NCI-H345 treated with DMSO at 0.1 percent for 48 hours (cell line): ENCODE results near the gene GCNT3.
A peak's percentile ranks its signal among the peaks of the same experiment; 100 is the strongest.

Experiments used
- DNase-seq: peaks from one replicate; lab custom pipeline; 2025; ENCODE audit not compliant: unreplicated experiment; lab: John Stamatoyannopoulos, UW

GCNT3 gene

GRCh38 chr15:59611276-59612260, at the start of gene GCNT3:
GCNT3 (plus strand) TSS chr15:59611783; CDS start chr15:59618239, 6,456 bp downstream.
- DNase-seq = no peak

GRCh38 chr15:59562448-59563186, 49.0 kb upstream of the GCNT3 start:
- DNase-seq = no peak

GRCh38 chr15:59565299-59565698, 46.3 kb upstream of the GCNT3 start:
- DNase-seq = no peak

- no peak for DNase-seq
Observed at GRCh38 chr15:59567324-59567723, 44.3 kb upstream of the GCNT3 start.

DNA sequence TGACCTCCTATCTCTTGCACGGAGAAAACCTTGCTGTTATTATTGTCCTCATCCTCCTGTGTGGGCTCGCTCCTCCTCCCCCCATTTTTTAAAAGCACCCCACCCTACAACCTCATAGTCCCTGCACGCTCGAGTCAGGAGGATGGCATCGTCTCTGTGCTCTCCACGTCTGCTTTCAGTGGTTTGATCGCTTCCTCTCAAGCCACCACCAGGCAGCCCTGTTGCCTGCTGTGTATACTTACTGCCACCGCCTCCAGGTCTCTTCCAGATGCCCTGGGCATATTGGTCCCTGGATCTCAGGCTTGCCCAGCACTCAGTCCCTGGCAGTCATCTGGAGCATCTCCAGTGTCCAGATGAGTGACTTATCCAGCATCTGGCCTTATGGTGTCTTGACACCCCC, 42.1 kb upstream of the GCNT3 start:
- no peak for DNase-seq

- no peak for DNase-seq
Observed at GRCh38 chr15:59570315-59570714, 41.3 kb upstream of the GCNT3 start.

DNA sequence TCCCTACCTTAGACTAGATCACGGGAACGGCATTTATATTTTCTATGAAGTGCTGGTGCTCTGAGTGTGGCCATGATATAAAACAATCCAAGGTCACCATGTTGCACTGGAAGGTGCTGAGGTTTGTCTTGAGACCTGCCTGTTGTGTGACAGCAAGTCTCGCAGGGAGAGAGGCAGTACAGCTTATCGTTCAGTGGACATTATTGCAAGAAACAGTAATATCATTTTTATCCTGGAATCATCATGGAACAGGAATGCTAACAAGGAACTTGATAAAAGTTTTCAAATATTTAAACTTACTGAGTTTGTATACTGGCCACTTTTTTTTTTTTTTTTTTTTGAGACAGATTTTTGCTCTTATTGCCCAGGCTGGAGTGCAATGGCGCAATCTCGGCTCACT, 40.0 kb upstream of the GCNT3 start:
- DNase-seq = no peak

- DNase-seq = no peak
Observed at GRCh38 chr15:59583088-59583487, 28.5 kb upstream of the GCNT3 start.

GRCh38 chr15:59587085-59587826, 24.3 kb upstream of the GCNT3 start:
- peak; percentile 2 for DNase-seq

GRCh38 chr15:59590027-59590426, 21.6 kb upstream of the GCNT3 start:
- no peak for DNase-seq

GRCh38 chr15:59591356-59591755, 20.2 kb upstream of the GCNT3 start:
- DNase-seq = no peak

DNA sequence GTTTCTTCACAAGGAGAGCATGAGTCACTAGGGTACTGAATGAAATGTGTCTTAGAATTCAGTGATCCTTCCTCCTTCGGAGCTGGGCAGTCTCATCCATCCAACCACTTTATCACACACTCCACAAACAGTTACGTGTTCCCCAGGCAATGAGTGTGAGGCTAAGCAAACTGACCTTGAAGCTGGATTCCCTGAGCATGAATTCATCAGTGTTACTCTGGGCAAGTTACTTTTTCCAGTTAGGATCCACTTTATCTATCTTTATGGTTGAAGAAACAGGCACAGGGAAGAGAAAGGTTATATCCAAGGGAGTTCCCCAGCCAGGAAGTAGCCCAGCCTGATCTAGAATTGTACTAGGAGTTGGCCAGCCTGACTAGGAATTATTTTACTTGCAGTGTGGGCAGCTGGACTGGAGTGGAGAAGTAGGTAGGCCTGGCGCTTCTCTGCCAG, 17.1 kb upstream of the GCNT3 start:
- no peak for DNase-seq

DNA sequence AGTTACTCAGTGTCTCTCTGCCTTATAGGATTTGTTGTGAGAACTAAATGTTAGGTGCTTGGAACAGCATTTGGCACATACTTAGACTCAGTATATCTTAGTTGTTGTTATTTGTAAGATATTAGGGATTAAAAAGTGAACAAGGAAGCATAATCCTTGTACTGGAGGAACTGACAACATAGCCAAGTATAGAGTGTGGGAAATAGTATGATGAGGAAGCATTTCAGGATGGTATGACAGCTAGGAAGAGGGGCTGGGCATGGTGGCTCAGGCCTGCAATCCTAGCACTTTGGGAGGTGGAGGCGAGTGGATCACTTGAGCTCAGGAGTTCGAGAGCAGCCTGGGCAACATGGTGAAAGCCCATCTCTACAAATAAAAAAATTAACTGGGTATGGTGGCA, 16.6 kb upstream of the GCNT3 start:
- no peak for DNase-seq

- DNase-seq = no peak
Observed at GRCh38 chr15:59595434-59595915, 16.1 kb upstream of the GCNT3 start.

- no peak for DNase-seq
Observed at GRCh38 chr15:59596640-59597039, 14.9 kb upstream of the GCNT3 start.

- no peak for DNase-seq
Observed at GRCh38 chr15:59598461-59598860, 13.1 kb upstream of the GCNT3 start.

- no peak for DNase-seq
Observed at GRCh38 chr15:59605994-59606393, 5.6 kb upstream of the GCNT3 start.

DNA sequence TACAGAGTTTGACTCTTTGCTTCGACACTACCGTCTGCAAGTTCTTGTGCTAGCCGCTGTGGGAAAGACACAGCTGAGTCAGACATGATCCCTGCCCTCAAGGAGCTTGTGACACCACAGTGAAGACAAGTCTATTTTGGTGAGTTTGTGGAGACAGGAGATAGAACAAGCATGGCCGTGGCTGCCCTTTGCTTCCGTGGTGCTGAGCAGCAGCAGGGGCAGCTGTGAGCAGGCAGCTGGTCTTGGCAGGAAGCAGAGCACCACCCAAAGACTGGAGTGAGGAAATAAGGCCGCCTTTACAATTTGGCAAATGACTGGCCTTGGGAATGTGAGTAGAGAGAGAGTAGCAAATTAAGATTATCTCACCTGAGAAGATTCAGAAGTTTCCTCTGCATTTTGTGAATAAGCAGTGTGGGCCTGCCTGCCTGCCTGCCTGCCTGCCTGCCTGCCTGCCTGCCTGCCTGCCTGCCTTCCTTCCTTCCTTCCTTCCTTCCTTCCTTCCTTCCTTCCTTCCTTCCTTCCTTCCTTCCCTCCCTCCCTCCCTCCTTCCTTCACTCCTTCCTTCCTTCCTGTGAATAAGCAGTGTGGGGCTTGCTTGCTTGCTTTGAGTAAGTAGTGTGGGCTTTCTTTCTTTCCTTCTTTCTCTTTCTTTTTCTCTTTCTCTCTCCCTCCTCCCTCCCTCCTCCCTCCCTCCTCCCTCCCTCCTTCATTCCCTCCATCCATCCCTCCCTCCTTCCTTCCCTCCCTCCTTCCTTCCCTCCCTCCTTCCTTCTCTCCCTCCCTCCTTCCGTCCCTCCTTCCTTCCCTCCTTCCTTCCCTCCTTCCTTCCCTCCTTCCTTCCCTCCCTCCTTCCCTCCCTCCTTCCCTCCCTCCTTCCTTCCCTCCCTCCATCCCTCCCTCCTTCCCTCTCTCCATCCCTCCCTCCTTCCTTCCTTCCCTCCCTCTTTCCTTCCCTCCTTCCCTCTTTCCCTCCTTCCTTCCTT, 1.6 kb upstream of the GCNT3 start:
- no peak for DNase-seq

DNA sequence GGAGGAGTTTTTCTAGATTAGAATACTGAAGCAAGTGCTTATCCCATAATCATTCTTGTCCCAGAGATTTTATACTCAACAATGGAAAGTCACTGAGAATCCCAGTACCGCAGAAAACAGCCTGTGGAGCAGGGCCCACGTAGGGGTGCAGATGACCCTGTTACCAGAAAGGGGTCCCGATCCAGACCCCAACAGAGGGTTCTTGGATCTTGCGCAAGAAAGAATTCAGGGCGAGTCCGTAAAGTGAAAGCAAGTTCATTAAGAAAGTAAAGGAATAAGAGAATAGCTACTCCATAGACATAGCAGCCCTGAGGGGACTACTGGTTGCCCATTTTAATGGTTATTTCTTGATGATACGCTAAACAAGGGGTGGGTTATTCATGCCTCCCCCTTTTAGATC, 2.6 kb downstream of the GCNT3 start:
- DNase-seq = no peak

GRCh38 chr15:59615661-59616060, 4.1 kb downstream of the GCNT3 start:
- DNase-seq = no peak
